ENCODE data around the gene SMIM36.

GRCh38 chr17:55420067-55420775, 91.0 kb downstream of the SMIM36 start:
- TF ChIP-seq POLR2A (IDR thresholded peaks at IDR 0.05; ENCODE audit: control extremely low read depth in 1 of 2, low read depth in 2 of 2, low read length in 2 of 2) (no peak), POLR2AphosphoS5 (IDR thresholded peaks at IDR 0.05; ENCODE audit: low read depth, low read length) (no peak), TAF1 (IDR thresholded peaks at IDR 0.05; ENCODE audit: low read depth, low read length) (no peak), TEAD4 (IDR thresholded peaks at IDR 0.05; ENCODE audit: low read depth, low read length) (no peak), ATF2 (IDR thresholded peaks at IDR 0.05; ENCODE audit: low read length) (no peak), CTCF (IDR thresholded peaks at IDR 0.05; ENCODE audit: control extremely low read depth in 1 of 3, insufficient read depth in 1 of 3, low read depth in 1 of 3, low read length in 3 of 3) (no peak)

All from H1 (cell line).